Suprapubic skin (tissue), 4 donors: ENCODE data around the gene MTCL1. TPM values are rescaled to one million over a fixed set of nuclear protein-coding genes. Genes with fewer than 3 reads are reported as not detected.

Source experiments
- DNase-seq, 2 donors: peaks; one replicate each; pipeline ENCODE4 v3.0.0-alpha.2; 2019; ENCODE audit warnings: low spot score in 2 of 2
- H3K27ac ChIP-seq: fragments of 200-600 bp; sonication (generic); one replicate; pipeline ENCODE4 v1.5.1; 2019
- H3K27me3 ChIP-seq: fragments of 200-600 bp; sonication (generic); one replicate; pipeline ENCODE4 v1.5.1; 2019
- H3K36me3 ChIP-seq: fragments of 200-600 bp; sonication (generic); one replicate; pipeline ENCODE4 v1.5.1; 2019
- H3K4me1 ChIP-seq: fragments of 200-600 bp; sonication (generic); one replicate; pipeline ENCODE4 v1.5.1; 2019
- H3K4me3 ChIP-seq: fragments of 200-600 bp; sonication (generic); one replicate; pipeline ENCODE4 v1.5.1; 2019; ENCODE audit warnings: mild to moderate bottlenecking
- H3K9me3 ChIP-seq: fragments of 200-600 bp; sonication (generic); one replicate; pipeline ENCODE4 v1.5.1; 2019
- EP300 ChIP-seq: sonication (generic); formaldehyde crosslinking; IDR thresholded peaks from one replicate; pipeline ENCODE4 v1.6.1; 2017; ENCODE audit warnings: antibody characterized with exemption
- POLR2A ChIP-seq, 2 donors: fragments of 450-650 bp; IDR thresholded peaks; one replicate each; pipeline ENCODE4 v1.6.1; 2017; ENCODE audit warnings: antibody characterized with exemption in 2 of 2, mild to moderate bottlenecking in 2 of 2, moderate library complexity in 2 of 2
- POLR2AphosphoS5 ChIP-seq, 3 donors: sonication (generic); formaldehyde crosslinking; IDR thresholded peaks; one replicate each; pipeline ENCODE4 v1.6.1; 2017; ENCODE audit warnings: antibody characterized with exemption in 3 of 3
- WGBS: methylation state at CpG from one replicate; pipeline ENCODE4 v1.1.5; 2018; 5-methylcytosine and 5-hydroxymethylcytosine counted together
- total RNA-seq, 4 donors: library from RNA; depleted of rRNA; stranded (reverse); fragments of >200 nt; gene quantifications; one replicate each; pipeline ENCODE4 v1.1.0, GENCODE V29; 2016
- TF ChIP-seq, protein P1 (sequence below), 2 donors: fragments of 200-600 bp in 1 of 2; fragments of 450-650 bp in 1 of 2; sonication (generic) in 1 of 2; IDR thresholded peaks; one replicate each; pipeline ENCODE4 v1.5.1; 2016 to 2019; ENCODE audit warnings: antibody characterized with exemption in 2 of 2, mild to moderate bottlenecking in 1 of 2, moderate library complexity in 1 of 2

MTCL1 gene
- total RNA-seq, 4 donors from 2014 or later = 7.0 to 9.4 (median 8.1) TPM

- no peak for DNase-seq
- Histone ChIP-seq H3K36me3 (no peaks in the 10 kb centered on the region), H3K27ac (no peak overlapping the region), H3K4me1 (peaks cover 20% of the 10 kb centered on the region), H3K4me3 (no peak overlapping the region), H3K9me3 (no peaks in the 10 kb centered on the region), H3K27me3 (no peaks in the 10 kb centered on the region)
- TF ChIP-seq EP300 = no peak
- TF ChIP-seq POLR2A (IDR thresholded peaks at IDR 0.05) = no peak
- 93% methylated on average over 8 of the region's 8 CpGs for WGBS
Measured at GRCh38 chr18:8688816-8689215, 16.5 kb upstream of the MTCL1 start.

DNA sequence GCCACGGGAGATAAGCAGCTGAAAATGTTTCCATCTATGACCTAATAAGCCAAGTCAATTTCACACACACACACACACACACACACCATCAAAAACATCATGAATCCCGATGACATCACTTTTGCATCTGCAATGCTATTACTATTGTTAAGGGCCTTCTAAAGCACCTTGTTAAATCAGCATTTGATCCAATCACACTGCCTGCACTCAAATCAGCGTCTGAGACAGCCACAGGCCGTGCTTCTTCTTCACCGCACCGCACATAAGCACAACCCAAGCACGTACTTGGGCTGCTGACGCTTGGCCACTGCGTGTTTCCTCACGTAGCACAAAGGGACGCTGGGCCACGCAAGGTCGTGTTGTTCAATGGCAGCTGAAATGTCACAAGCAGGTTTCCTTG is 15.8 kb upstream of the MTCL1 start:
- Histone ChIP-seq H3K4me3 (no peak overlapping the region), H3K27ac (no peak overlapping the region), H3K36me3 (no peaks in the 10 kb centered on the region), H3K4me1 (peaks cover 20% of the 10 kb centered on the region), H3K9me3 (no peaks in the 10 kb centered on the region), H3K27me3 (no peaks in the 10 kb centered on the region)
- no peak for DNase-seq
- WGBS = 96% methylated on average over 13 of the region's 13 CpGs
- TF ChIP-seq, protein P1, sequence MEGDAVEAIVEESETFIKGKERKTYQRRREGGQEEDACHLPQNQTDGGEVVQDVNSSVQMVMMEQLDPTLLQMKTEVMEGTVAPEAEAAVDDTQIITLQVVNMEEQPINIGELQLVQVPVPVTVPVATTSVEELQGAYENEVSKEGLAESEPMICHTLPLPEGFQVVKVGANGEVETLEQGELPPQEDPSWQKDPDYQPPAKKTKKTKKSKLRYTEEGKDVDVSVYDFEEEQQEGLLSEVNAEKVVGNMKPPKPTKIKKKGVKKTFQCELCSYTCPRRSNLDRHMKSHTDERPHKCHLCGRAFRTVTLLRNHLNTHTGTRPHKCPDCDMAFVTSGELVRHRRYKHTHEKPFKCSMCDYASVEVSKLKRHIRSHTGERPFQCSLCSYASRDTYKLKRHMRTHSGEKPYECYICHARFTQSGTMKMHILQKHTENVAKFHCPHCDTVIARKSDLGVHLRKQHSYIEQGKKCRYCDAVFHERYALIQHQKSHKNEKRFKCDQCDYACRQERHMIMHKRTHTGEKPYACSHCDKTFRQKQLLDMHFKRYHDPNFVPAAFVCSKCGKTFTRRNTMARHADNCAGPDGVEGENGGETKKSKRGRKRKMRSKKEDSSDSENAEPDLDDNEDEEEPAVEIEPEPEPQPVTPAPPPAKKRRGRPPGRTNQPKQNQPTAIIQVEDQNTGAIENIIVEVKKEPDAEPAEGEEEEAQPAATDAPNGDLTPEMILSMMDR (IDR thresholded peaks at IDR 0.05) = no peak
- TF ChIP-seq EP300 = no peak
- TF ChIP-seq POLR2AphosphoS5 (IDR thresholded peaks at IDR 0.05) = no peak
- TF ChIP-seq POLR2A (IDR thresholded peaks at IDR 0.05) = no peak

- TF ChIP-seq EP300 (no peak), POLR2AphosphoS5 (IDR thresholded peaks at IDR 0.05) (no peak)
- WGBS = 72% methylated on average over 10 of the region's 10 CpGs
- H3K27ac ChIP-seq = no peak overlapping the region
- H3K9me3 ChIP-seq = no peaks in the 10 kb centered on the region
- no peak overlapping the region for H3K4me3 ChIP-seq
- DNase-seq = no peak
- H3K4me1 ChIP-seq = no peaks in the 10 kb centered on the region
- H3K27me3 ChIP-seq = no peaks in the 10 kb centered on the region
- no peaks in the 10 kb centered on the region for H3K36me3 ChIP-seq
Measured at GRCh38 chr18:8694891-8695290, 10.5 kb upstream of the MTCL1 start.

DNA sequence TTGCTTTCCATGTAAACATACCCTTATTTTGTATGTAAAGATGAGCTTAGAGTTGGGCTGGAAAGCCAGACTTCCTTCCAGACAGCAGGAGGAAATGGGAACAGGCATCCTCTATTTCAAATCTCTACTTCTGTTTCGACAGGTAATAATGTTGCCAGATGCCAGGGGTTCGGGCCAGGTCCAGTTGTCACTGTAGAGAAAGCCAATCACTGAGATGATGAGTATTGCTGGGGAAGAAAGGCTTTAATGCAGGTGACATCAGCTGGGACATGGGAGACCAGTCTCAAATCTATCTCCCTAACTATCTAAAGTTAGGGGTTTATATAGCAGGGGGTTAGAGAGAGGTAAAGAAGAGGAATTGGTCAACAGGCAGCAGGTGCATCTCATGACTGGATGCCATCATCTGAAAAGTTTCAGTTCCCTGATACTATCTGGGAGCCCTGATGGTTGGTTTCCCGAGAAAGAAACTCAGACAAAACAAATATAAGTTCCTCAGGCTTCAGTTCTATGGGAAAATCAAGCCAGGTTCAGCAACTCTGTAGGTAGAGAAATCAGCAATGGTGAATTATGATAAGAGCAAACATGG is 9.3 kb upstream of the MTCL1 start:
- Histone ChIP-seq H3K36me3 (no peaks in the 10 kb centered on the region), H3K27me3 (no peaks in the 10 kb centered on the region), H3K27ac (no peak overlapping the region), H3K4me3 (no peak overlapping the region), H3K9me3 (no peaks in the 10 kb centered on the region), H3K4me1 (no peaks in the 10 kb centered on the region)
- DNase-seq = no peak
- TF ChIP-seq POLR2AphosphoS5 (IDR thresholded peaks at IDR 0.05) (no peak), POLR2A (IDR thresholded peaks at IDR 0.05) (no peak), EP300 (no peak)
- TF ChIP-seq, protein P1 (IDR thresholded peaks at IDR 0.05) = no peak
- WGBS = 80% methylated on average over 3 of the region's 3 CpGs

DNA sequence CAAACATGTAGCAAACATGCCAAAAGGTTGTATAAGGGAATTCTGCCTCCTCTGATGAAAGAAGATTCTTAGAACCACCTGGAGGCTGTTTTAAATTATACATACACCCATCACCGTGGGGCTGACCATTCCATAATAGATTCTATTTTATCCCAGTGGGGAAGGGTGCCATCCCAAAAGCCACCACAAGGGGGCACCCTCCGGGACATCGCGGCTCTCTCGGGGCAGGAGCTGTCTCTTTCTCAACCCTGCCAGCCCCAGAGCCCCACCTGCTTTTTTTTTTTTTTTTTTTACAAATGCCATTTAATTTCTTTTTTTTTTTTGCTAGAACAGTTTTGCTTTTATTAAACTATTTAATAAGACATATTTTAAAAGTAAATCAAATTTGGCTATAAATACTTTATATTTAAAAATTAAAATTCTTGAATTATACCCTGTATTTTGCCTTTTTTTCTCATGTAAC is 8.6 kb upstream of the MTCL1 start:
- H3K36me3 ChIP-seq = no peaks in the 10 kb centered on the region
- no peaks in the 10 kb centered on the region for H3K27me3 ChIP-seq
- under 1% methylated on average over 5 of the region's 5 CpGs for WGBS
- H3K4me1 ChIP-seq = no peaks in the 10 kb centered on the region
- DNase-seq = peak in 1 of 2 donors; percentile 86
- TF ChIP-seq EP300 = no peak
- TF ChIP-seq, protein P1 (IDR thresholded peaks at IDR 0.05) = peak; percentile 89 to 94
- no peak overlapping the region for H3K27ac ChIP-seq
- no peaks in the 10 kb centered on the region for H3K9me3 ChIP-seq
- no peak overlapping the region for H3K4me3 ChIP-seq

DNA sequence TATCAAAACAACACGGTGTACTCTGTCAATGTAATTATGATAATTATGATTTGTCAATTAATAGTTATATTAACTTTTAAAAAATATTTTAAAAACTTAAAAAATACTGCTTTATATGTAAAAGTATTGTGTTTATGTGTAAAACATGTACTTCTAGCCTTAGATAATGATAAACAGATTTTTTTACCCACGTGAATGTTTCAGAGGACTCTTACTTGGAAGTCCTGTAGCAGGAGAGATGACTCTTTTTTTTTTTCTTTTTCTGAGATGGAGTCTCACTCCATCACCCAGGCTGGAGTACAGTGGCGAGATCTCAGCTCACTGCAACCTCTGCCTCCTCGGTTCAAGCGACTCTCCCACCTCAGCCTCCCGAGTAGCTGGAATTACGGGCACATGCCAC is 6.2 kb upstream of the MTCL1 start:
- Histone ChIP-seq H3K27ac (peak overlapping the region; percentile 25), H3K27me3 (peaks cover 3% of the 10 kb centered on the region), H3K36me3 (no peaks in the 10 kb centered on the region), H3K4me3 (no peak overlapping the region), H3K4me1 (peaks cover 8% of the 10 kb centered on the region), H3K9me3 (no peaks in the 10 kb centered on the region)
- 77% methylated on average over 7 of the region's 7 CpGs for WGBS
- DNase-seq = no peak
- TF ChIP-seq POLR2AphosphoS5 (IDR thresholded peaks at IDR 0.05) = no peak

- peak overlapping the region; percentile 25 for H3K27ac ChIP-seq
- H3K9me3 ChIP-seq = no peaks in the 10 kb centered on the region
Measured at GRCh38 chr18:8699948-8700347, 5.4 kb upstream of the MTCL1 start.

More at GRCh38 chr18:8699948-8700347, 5.4 kb upstream of the MTCL1 start:
- Histone ChIP-seq H3K27me3 (peaks cover 3% of the 10 kb centered on the region), H3K36me3 (no peaks in the 10 kb centered on the region), H3K4me3 (no peak overlapping the region), H3K4me1 (peaks cover 13% of the 10 kb centered on the region)
- WGBS = 63% methylated on average over 2 of the region's 2 CpGs
- TF ChIP-seq, protein P1 (IDR thresholded peaks at IDR 0.05) = no peak
- TF ChIP-seq POLR2AphosphoS5 (IDR thresholded peaks at IDR 0.05) (peak in 1 of 3 donors; percentile 72), EP300 (no peak), POLR2A (IDR thresholded peaks at IDR 0.05) (no peak)
- peak in 1 of 2 donors; percentile 77 for DNase-seq
